Fibroblast of peridontal ligament (primary cell): ENCODE results near the gene USP7.

ENCODE experiments used
- DNase-seq: peaks from one replicate; pipeline ENCODE4 v3.0.0-alpha.2; 2010; ENCODE audit errors: extremely low read depth

USP7 gene

GRCh38 chr16:8952281-8952751 lies 11.4 kb downstream of the USP7 start:
- DNase-seq = no peak

- DNase-seq = no peak
Observed at GRCh38 chr16:8951447-8952280, 12.0 kb downstream of the USP7 start.

- DNase-seq = no peak
Observed at GRCh38 chr16:8950580-8951077, 13.1 kb downstream of the USP7 start.

GRCh38 chr16:8949536-8950418 lies 13.9 kb downstream of the USP7 start:
- DNase-seq = no peak

- DNase-seq = no peak
Observed at GRCh38 chr16:8948831-8949230, 14.9 kb downstream of the USP7 start.

GRCh38 chr16:8948069-8948593 lies 15.6 kb downstream of the USP7 start:
- no peak for DNase-seq

GRCh38 chr16:8946544-8946943 lies 17.2 kb downstream of the USP7 start:
- no peak for DNase-seq

- no peak for DNase-seq
Observed at GRCh38 chr16:8945626-8946296, 17.9 kb downstream of the USP7 start.

GRCh38 chr16:8943966-8944759 lies 19.5 kb downstream of the USP7 start:
- DNase-seq = no peak

- DNase-seq = no peak
Observed at GRCh38 chr16:8943001-8943763, 20.5 kb downstream of the USP7 start.

- DNase-seq = no peak
Observed at GRCh38 chr16:8941718-8942344, 21.9 kb downstream of the USP7 start.

- no peak for DNase-seq
Observed at GRCh38 chr16:8937803-8938202, 25.9 kb downstream of the USP7 start.

- no peak for DNase-seq
Observed at GRCh38 chr16:8936421-8936820, 27.3 kb downstream of the USP7 start.

- DNase-seq = no peak
Observed at GRCh38 chr16:8935989-8936388, 27.7 kb downstream of the USP7 start.

- no peak for DNase-seq
Observed at GRCh38 chr16:8934601-8935000, 29.1 kb downstream of the USP7 start.

GRCh38 chr16:8931859-8932258 lies 31.8 kb downstream of the USP7 start:
- peak; percentile 70 for DNase-seq

- DNase-seq = no peak
Observed at GRCh38 chr16:8929086-8929748, 34.5 kb downstream of the USP7 start.

GRCh38 chr16:8928467-8928957 lies 35.2 kb downstream of the USP7 start:
- DNase-seq = no peak

GRCh38 chr16:8926827-8927226 lies 36.9 kb downstream of the USP7 start:
- DNase-seq = no peak
